DMS79 treated with DMSO at 0.1 percent for 48 hours (cell line): ENCODE results near the gene BTNL3.
"Not testable (repeated sequence)": the region's sequence is repeated elsewhere in the genome, so short reads cannot be mapped to it uniquely, and the experiment has no call there.

ENCODE experiments used
- DNase-seq: peaks from one replicate; lab custom pipeline; 2025; lab: John Stamatoyannopoulos, UW

BTNL3 gene

GRCh38 chr5:180988592-180988991 lies at the start of gene BTNL3:
Gene BTNL3, plus strand, starts transcription at chr5:180988846. Its CDS starts 183 bp downstream, at chr5:180989029.
- no peak for DNase-seq

- no peak for DNase-seq
Measured at GRCh38 chr5:180950291-180950949, 38.2 kb upstream of the BTNL3 start.

DNA sequence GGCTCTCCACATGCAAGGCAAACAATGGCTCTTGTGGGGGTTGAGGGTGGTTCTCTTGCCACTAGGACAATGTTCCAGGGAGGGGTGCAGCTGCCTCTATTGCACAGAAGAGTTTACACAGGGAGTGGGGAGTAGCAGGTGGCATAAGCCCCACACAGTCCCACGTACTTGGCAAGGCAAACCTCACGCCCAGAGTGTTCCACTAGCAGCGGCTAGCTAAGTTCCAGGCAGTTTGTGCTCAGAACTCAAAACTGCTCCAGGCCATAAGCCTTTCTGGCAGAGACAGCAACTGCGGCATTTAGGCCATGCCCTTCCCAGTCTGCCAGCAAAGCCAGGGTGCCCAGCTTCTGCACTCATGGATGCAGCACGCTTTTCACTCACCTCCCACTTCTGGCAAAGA lies 29.0 kb upstream of the BTNL3 start:
- no peak for DNase-seq

- DNase-seq: no peak
Measured at GRCh38 chr5:180960209-180960608, 28.4 kb upstream of the BTNL3 start.

GRCh38 chr5:180969406-180969805 lies 19.2 kb upstream of the BTNL3 start:
- DNase-seq: no peak

- DNase-seq: no peak
Measured at GRCh38 chr5:180970336-180970735, 18.3 kb upstream of the BTNL3 start.

DNA sequence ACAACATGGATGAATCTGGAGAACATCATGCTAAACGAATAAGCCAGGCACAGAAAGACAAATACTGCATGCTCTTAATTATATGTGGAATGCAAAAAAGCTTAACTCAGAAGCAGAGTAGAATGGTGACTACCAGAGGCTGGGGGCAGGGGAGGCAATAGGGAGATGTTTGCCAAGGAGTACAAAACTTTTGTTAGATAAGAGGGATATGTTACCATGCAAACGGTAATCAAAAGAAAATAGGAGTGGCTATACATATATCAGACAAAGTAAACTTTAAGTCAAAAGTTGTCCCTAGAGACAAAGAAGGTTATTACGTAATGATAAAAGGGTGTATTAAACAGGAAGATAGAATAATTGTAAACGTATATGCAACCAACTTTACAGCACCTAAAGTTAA lies 17.8 kb upstream of the BTNL3 start:
- no peak for DNase-seq

DNA sequence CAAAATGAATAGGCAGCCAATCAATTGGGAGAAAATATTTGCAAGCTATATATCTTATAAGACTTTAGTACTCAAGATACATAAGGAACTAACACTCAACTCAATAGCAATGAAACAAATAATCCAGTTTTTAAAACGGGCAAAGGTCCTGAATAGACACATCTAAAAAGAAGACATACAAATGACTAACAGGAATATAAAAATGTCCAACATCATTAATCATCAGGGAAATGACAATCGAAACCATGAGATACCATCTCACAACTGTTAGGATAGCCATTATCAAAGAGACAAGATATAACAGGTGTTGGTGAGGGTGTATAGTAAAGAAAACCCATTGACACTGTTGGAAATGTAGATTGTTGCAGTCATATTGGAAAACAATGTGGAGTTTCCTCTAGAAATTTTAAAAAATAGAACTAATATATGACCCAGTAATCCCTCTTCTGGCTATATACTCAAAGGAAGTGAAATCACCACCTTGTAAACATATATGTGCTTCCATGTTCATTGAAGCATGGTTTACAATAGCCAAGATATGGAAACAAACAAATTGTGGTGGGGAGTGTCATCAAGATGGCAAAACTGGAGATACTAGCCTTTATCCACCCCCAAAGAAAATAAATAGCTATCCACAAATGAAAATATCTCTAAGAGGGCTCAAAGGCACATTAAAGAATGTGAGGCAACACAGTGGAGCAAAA lies 13.9 kb upstream of the BTNL3 start:
- DNase-seq: no peak

GRCh38 chr5:180975338-180975737 lies 13.3 kb upstream of the BTNL3 start:
- no peak for DNase-seq

GRCh38 chr5:180976518-180976917 lies 12.1 kb upstream of the BTNL3 start:
- DNase-seq: no peak

DNA sequence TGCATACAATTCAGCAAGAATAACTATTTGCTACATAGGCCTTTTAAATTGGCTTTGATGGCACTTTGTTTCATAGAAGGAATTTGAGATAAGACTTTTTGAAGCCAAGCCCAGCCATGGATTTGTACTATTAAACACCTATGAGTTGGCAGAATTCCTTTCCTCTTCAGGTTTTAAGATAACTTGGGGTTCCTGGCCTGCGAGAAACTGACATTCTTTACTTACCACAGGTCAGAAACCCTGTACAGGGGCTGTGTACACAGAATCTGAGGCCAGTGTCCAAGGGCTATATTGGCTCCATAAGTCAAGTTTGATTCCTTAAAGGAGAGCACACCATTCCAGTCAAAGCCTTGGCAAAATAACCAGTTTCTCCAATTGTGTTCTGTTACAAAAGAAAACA lies 10.8 kb upstream of the BTNL3 start:
- no peak for DNase-seq

DNA sequence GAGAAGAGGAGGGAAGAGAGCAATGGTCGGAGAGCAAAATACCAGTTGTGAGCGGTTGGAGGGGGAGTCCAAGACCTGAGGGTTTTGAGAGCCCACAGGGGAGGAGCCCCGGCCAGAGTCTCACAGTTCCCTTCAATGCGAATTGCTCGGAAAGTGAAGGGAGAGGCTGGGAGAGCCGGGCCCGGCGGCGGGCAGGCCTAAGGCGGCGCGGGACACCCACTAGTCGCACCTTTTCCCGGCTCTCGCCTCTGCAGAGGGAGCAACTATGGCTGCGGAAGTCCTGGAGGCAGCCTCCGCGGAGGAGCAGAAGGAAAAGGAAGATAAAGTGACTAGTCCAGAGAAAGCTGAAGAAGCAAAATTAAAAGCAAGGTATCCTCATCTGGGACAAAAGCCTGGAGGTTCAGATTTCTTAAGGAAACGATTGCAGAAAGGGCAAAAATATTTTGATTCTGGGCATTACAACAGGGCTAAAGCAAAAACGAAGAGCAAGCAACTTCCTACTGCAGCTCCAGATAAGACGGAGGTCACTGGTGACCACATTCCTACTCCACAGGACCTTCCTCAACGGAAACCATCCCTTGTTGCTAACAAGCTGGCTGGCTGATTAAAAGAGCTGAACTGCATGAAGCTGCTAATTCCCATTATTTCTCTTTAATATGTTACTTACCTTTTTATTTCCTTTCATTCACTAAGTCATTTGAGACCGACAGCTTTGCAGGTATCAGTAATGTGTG lies 6.5 kb upstream of the BTNL3 start:
- DNase-seq: no peak

- no peak for DNase-seq
Measured at GRCh38 chr5:180988016-180988415, 630 bp upstream of the BTNL3 start.

- DNase-seq: no peak
Measured at GRCh38 chr5:180990086-180990881, 1.6 kb downstream of the BTNL3 start.

GRCh38 chr5:180990882-180991242 lies 2.2 kb downstream of the BTNL3 start:
- no peak for DNase-seq

DNA sequence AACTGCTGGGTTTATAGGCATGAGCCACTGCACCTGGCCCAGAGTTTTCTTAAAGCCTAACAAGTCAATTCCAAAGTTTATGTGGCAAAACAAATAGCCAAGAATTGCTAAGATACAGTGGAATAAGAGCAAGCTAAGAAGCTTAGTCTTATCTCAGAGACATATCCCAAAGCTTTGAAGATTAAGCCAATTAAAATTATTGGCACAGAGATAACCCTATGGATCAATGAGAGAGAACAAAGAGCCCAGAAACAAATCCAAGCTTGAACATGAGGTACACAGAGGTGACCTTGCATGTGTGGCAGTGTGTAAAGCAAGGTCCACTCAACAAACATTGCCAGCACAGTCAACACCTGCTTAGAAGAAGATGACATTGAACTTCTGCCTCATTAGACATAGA lies 13.3 kb downstream of the BTNL3 start:
- DNase-seq: no peak

- DNase-seq: no peak
Measured at GRCh38 chr5:181005791-181006190, 17.1 kb downstream of the BTNL3 start.

- DNase-seq: no peak
Measured at GRCh38 chr5:181008136-181008535, 19.5 kb downstream of the BTNL3 start.

DNA sequence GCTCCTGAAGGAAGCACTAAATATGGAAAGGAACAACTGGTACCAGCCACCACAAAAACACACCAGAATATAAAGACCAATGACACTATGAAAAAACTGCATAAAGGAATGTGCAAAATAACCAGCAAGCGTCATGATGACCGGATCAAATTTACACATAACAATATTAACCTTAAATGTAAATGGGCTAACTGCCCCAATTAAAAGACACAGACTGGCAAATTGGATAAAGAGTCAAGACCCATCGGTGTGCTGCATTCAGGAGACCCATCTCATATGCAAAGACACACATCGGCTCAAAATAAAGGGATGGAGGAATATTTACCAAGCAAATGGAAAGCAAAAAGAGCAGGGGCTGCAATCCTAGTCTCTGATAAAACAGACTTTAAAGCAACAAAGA lies 21.4 kb downstream of the BTNL3 start:
- not testable (repeated sequence) for DNase-seq

DNA sequence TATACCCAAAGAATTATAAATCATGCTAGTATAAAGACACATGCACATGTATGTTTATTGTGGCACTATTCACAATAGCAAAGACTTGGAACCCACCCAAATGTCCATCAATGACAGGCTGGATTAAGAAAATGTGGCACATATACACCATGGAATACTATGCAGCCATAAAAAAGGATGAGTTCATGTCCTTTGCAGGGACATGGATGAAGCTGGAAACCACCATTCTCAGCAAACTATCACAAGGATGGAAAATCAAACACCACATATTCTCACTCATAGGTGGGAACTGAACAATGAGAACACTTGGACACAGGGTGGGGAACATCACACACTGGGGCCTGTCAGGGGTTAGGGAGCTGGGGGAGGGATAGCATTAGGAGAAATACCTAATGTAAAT lies 26.0 kb downstream of the BTNL3 start:
- DNase-seq: not testable (repeated sequence)

- not testable (repeated sequence) for DNase-seq
Measured at GRCh38 chr5:181017448-181017847, 28.8 kb downstream of the BTNL3 start.

DNA sequence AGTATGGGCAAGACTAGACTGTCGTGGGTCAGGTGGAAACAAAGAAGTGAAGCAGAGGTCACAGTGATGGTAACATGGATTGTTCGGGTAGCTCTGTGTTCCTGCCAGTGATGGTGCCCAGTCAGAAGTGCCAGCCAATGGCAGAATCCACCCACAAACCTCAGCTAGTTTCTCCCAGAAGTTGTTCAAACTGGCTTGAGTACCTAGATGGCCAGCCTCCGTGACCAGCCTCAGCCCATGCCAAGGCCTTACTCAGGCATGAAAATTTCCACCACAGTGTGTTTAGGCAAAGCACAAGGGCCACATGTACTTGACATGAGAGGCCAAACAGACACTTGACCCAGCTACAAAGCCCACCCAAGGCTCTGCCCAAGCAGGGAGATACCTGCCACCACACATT lies 32.0 kb downstream of the BTNL3 start:
- DNase-seq: no peak
